Measurements from ENCODE around the gene CLEC12A. TPM values are rescaled to one million over a fixed set of nuclear protein-coding genes. Genes with fewer than 3 reads are reported as not detected.
"Not testable (repeated sequence)": the region's sequence is repeated elsewhere in the genome, so short reads cannot be mapped to it uniquely, and the experiment has no call there.

CLEC12A gene
- total and polyA plus RNA-seq, 4 donors, result 1.5 to 3.6 (median 3.0) TPM; not detected in 1

- ATAC-seq (ENCODE audit: low FRiP score) (no peak), DNase-seq (no peak)
- WGBS, 2 donors, result 0 to 1% methylated on average over 1 of the region's 1 CpG
- Histone ChIP-seq H3K4me1 (ENCODE audit: control insufficient read depth in 1 of 2, insufficient read depth in 2 of 2, low read length in 2 of 2) (no peaks in the 10 kb centered on the region), H3K4me3 (ENCODE audit: low read length in 2 of 2) (no peak overlapping the region), H3K9me3 (ENCODE audit: control insufficient read depth, low read length) (no peaks in the 10 kb centered on the region), H3K27ac (ENCODE audit: low read depth in 1 of 2, low read length in 2 of 2) (no peak overlapping the region), H3K36me3 (ENCODE audit: control insufficient read depth in 1 of 2, insufficient read depth in 2 of 2, low read length in 1 of 2) (no peaks in the 10 kb centered on the region), H3K27me3 (ENCODE audit: control insufficient read depth in 1 of 2, insufficient read depth in 2 of 2, low read length in 1 of 2) (no peaks in the 10 kb centered on the region)
- intact Hi-C loops (cut with DNase I), result no loop called here
Observed at GRCh38 chr12:10016881-10017280, 45.7 kb downstream of the CLEC12A start.

DNA sequence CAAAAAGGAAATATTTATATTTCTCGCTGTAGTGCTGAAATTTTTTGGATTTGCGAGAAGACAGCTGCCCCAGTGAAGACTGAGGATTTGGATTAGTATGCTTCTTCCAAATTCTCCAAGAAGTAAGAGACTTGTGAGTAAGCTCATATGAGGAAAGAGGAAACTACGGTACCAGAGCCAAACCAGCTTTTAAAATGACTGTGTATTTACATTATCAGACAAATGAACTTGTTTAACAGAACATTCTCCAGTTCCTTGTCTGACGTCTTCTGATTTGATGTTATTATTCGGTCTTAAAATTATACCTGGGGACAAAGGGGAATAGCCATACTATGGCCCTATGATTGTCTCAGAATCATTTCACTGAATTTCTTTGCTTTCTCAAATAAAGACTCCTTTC lies 47.2 kb downstream of the CLEC12A start:
- H3K9me3 ChIP-seq (ENCODE audit: control insufficient read depth, low read length), result no peaks in the 10 kb centered on the region
- 60 to 67% methylated on average over 5 of the region's 5 CpGs for WGBS, 2 donors
- no peaks in the 10 kb centered on the region for H3K27me3 ChIP-seq (ENCODE audit: control insufficient read depth in 1 of 2, insufficient read depth in 2 of 2, low read length in 1 of 2)
- DNase-seq, result no peak
- H3K27ac ChIP-seq (ENCODE audit: low read depth in 1 of 2, low read length in 2 of 2), result no peak overlapping the region
- no peaks in the 10 kb centered on the region for H3K4me1 ChIP-seq (ENCODE audit: control insufficient read depth in 1 of 2, insufficient read depth in 2 of 2, low read length in 2 of 2)
- intact Hi-C loops (cut with DNase I), result no loop called here
- no peak overlapping the region for H3K4me3 ChIP-seq (ENCODE audit: low read length in 2 of 2)
- no peak for ATAC-seq (ENCODE audit: low FRiP score)
- H3K36me3 ChIP-seq (ENCODE audit: control insufficient read depth in 1 of 2, insufficient read depth in 2 of 2, low read length in 1 of 2), result no peaks in the 10 kb centered on the region

DNA sequence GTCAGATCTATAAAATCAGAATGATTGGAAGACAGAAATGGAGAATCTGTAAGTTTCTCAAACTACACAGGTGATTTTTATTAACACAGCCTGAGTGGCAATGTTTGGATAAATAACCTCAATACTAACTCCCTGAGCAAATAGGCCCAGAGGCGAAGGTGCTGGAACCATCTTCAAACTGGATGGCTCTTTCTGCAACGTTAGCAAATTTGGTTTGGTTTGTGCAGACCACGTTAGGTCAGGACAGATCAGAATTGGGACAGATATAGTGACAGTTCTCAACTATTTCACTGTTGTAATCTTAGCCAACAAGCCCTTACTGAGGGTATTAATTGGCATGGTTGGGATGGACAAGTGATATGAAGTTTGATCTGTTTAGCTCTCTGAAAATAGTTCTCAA lies 50.1 kb downstream of the CLEC12A start:
- H3K4me1 ChIP-seq (ENCODE audit: control insufficient read depth in 1 of 2, insufficient read depth in 2 of 2, low read length in 2 of 2), result no peaks in the 10 kb centered on the region

GRCh38 chr12:10025236-10025635 lies 54.0 kb downstream of the CLEC12A start:
- Histone ChIP-seq H3K4me3 (ENCODE audit: low read length in 2 of 2) (no peak overlapping the region), H3K36me3 (ENCODE audit: control insufficient read depth in 1 of 2, insufficient read depth in 2 of 2, low read length in 1 of 2) (no peaks in the 10 kb centered on the region), H3K27ac (ENCODE audit: low read depth in 1 of 2, low read length in 2 of 2) (no peak overlapping the region), H3K9me3 (ENCODE audit: control insufficient read depth, low read length) (no peaks in the 10 kb centered on the region), H3K4me1 (ENCODE audit: control insufficient read depth in 1 of 2, insufficient read depth in 2 of 2, low read length in 2 of 2) (no peaks in the 10 kb centered on the region), H3K27me3 (ENCODE audit: control insufficient read depth in 1 of 2, insufficient read depth in 2 of 2, low read length in 1 of 2) (no peaks in the 10 kb centered on the region)
- intact Hi-C loops (cut with DNase I), result no loop called here
- ATAC-seq (ENCODE audit: low FRiP score) (no peak), DNase-seq (no peak)
- whole genome bisulfite sequencing, 2 donors, result 90 to 94% methylated on average over 3 of the region's 3 CpGs

More for the DNA sequence above, 50.1 kb downstream of the CLEC12A start:
- intact Hi-C loops (cut with DNase I), result no loop called here
- no peak overlapping the region for H3K27ac ChIP-seq (ENCODE audit: low read depth in 1 of 2, low read length in 2 of 2)
- no peak for DNase-seq
- H3K9me3 ChIP-seq (ENCODE audit: control insufficient read depth, low read length), result no peaks in the 10 kb centered on the region
- H3K27me3 ChIP-seq (ENCODE audit: control insufficient read depth in 1 of 2, insufficient read depth in 2 of 2, low read length in 1 of 2), result no peaks in the 10 kb centered on the region
- no peaks in the 10 kb centered on the region for H3K36me3 ChIP-seq (ENCODE audit: control insufficient read depth in 1 of 2, insufficient read depth in 2 of 2, low read length in 1 of 2)
- ATAC-seq (ENCODE audit: low FRiP score), result no peak
- WGBS, 2 donors, result 57 to 81% methylated on average over 3 of the region's 3 CpGs
- no peak overlapping the region for H3K4me3 ChIP-seq (ENCODE audit: low read length in 2 of 2)

DNA sequence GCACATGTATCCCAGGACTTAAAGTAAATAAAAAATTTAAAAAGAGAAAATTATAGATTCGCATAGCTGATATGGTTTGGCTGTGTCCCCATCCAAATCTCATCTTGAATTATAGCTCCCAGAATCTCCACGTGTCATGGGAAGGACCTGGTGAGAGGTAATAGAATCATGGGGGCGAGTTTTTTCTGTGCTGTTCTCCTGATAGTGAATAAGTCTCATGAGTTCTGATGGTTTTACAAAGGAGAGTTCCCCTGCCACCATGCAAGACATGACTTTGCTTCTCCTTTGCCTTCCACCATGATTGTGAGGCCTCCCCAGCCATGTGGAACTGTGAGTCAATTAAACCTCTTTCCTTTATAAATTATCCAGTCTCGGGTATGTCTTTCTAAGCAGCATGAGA lies 55.5 kb downstream of the CLEC12A start:
- DNase-seq; H3K4me1 ChIP-seq (ENCODE audit: control insufficient read depth in 1 of 2, insufficient read depth in 2 of 2, low read length in 2 of 2); H3K9me3 ChIP-seq (ENCODE audit: control insufficient read depth, low read length); ATAC-seq (ENCODE audit: low FRiP score); H3K4me3 ChIP-seq (ENCODE audit: low read length in 2 of 2); H3K27me3 ChIP-seq (ENCODE audit: control insufficient read depth in 1 of 2, insufficient read depth in 2 of 2, low read length in 1 of 2); H3K27ac ChIP-seq (ENCODE audit: low read depth in 1 of 2, low read length in 2 of 2); intact Hi-C loops (cut with DNase I); H3K36me3 ChIP-seq (ENCODE audit: control insufficient read depth in 1 of 2, insufficient read depth in 2 of 2, low read length in 1 of 2): not testable (repeated sequence)
- WGBS, 2 donors, result 78 to 90% methylated on average over 4 of the region's 4 CpGs

- H3K36me3 ChIP-seq (ENCODE audit: control insufficient read depth in 1 of 2, insufficient read depth in 2 of 2, low read length in 1 of 2), result no peaks in the 10 kb centered on the region
- no peak for ATAC-seq (ENCODE audit: low FRiP score)
- no peaks in the 10 kb centered on the region for H3K27me3 ChIP-seq (ENCODE audit: control insufficient read depth in 1 of 2, insufficient read depth in 2 of 2, low read length in 1 of 2)
- H3K4me3 ChIP-seq (ENCODE audit: low read length in 2 of 2), result no peak overlapping the region
- H3K9me3 ChIP-seq (ENCODE audit: control insufficient read depth, low read length), result no peaks in the 10 kb centered on the region
- no peak overlapping the region for H3K27ac ChIP-seq (ENCODE audit: low read depth in 1 of 2, low read length in 2 of 2)
- H3K4me1 ChIP-seq (ENCODE audit: control insufficient read depth in 1 of 2, insufficient read depth in 2 of 2, low read length in 2 of 2), result no peaks in the 10 kb centered on the region
- DNase-seq, result no peak
- 67 to 69% methylated on average over 3 of the region's 3 CpGs for WGBS, 2 donors
- intact Hi-C loops (cut with DNase I), result no loop called here
Observed at GRCh38 chr12:10027311-10027710, 56.1 kb downstream of the CLEC12A start.

GRCh38 chr12:10027721-10028120 lies 56.5 kb downstream of the CLEC12A start:
- intact Hi-C loops (cut with DNase I), result no loop called here
- WGBS, 2 donors, result 55 to 59% methylated on average over 4 of the region's 4 CpGs
- no peak for DNase-seq

DNA sequence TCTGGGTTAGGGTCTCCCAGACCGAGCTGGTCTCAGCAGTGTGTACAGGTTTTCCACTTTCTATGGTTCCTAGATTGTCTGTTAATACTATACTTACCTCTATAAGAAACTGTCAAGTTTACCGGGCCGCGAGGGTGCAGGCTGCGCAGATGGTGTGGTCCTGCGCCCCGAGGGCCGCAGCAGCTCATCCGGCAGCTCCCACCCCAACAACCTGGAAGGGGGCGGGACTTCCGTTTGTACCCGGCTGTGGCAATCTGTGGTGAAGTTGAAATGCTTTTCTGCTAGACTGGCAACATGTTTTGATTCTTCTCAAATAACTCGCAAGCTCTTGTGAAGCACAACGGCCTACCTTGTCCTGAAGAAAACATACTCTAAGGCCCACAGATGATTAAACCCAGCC lies 59.2 kb downstream of the CLEC12A start, which contains the start of gene CLEC9A:
Gene CLEC9A, plus strand, starts transcription at position 237 of the 400 bp plus-strand sequence. CDS start 22,006 bp downstream, outside the sequence.
- intact Hi-C loops (cut with DNase I), result no loop called here
- 95% methylated on average over 14 of the region's 14 CpGs for WGBS, 2 donors
- Histone ChIP-seq H3K36me3 (ENCODE audit: control insufficient read depth in 1 of 2, insufficient read depth in 2 of 2, low read length in 1 of 2) (no peaks in the 10 kb centered on the region), H3K9me3 (ENCODE audit: control insufficient read depth, low read length) (no peaks in the 10 kb centered on the region), H3K27me3 (ENCODE audit: control insufficient read depth in 1 of 2, insufficient read depth in 2 of 2, low read length in 1 of 2) (no peaks in the 10 kb centered on the region), H3K4me3 (ENCODE audit: low read length in 2 of 2) (no peak within 1 kb of the TSS), H3K4me1 (ENCODE audit: control insufficient read depth in 1 of 2, insufficient read depth in 2 of 2, low read length in 2 of 2) (no peaks in the 10 kb centered on the region), H3K27ac (ENCODE audit: low read depth in 1 of 2, low read length in 2 of 2) (no peak within 1 kb of the TSS)
- ATAC-seq (ENCODE audit: low FRiP score) (no peak), DNase-seq (no peak)

More at GRCh38 chr12:10027721-10028120, 56.5 kb downstream of the CLEC12A start:
- Histone ChIP-seq H3K4me1 (ENCODE audit: control insufficient read depth in 1 of 2, insufficient read depth in 2 of 2, low read length in 2 of 2) (no peaks in the 10 kb centered on the region), H3K9me3 (ENCODE audit: control insufficient read depth, low read length) (no peaks in the 10 kb centered on the region), H3K36me3 (ENCODE audit: control insufficient read depth in 1 of 2, insufficient read depth in 2 of 2, low read length in 1 of 2) (no peaks in the 10 kb centered on the region), H3K4me3 (ENCODE audit: low read length in 2 of 2) (no peak overlapping the region), H3K27ac (ENCODE audit: low read depth in 1 of 2, low read length in 2 of 2) (no peak overlapping the region), H3K27me3 (ENCODE audit: control insufficient read depth in 1 of 2, insufficient read depth in 2 of 2, low read length in 1 of 2) (no peaks in the 10 kb centered on the region)
- ATAC-seq (ENCODE audit: low FRiP score), result no peak

GRCh38 chr12:10031321-10031720 lies 60.1 kb downstream of the CLEC12A start:
- ATAC-seq (ENCODE audit: low FRiP score) (no peak), DNase-seq (no peak)
- H3K4me3 ChIP-seq (ENCODE audit: low read length in 2 of 2), result no peak overlapping the region
- H3K27ac ChIP-seq (ENCODE audit: low read depth in 1 of 2, low read length in 2 of 2), result no peak overlapping the region
- intact Hi-C loops (cut with DNase I), result no loop called here
- no peaks in the 10 kb centered on the region for H3K36me3 ChIP-seq (ENCODE audit: control insufficient read depth in 1 of 2, insufficient read depth in 2 of 2, low read length in 1 of 2)
- H3K27me3 ChIP-seq (ENCODE audit: control insufficient read depth in 1 of 2, insufficient read depth in 2 of 2, low read length in 1 of 2), result no peaks in the 10 kb centered on the region
- H3K4me1 ChIP-seq (ENCODE audit: control insufficient read depth in 1 of 2, insufficient read depth in 2 of 2, low read length in 2 of 2), result no peaks in the 10 kb centered on the region
- WGBS, 2 donors, result 72 to 74% methylated on average over 4 of the region's 4 CpGs
- no peaks in the 10 kb centered on the region for H3K9me3 ChIP-seq (ENCODE audit: control insufficient read depth, low read length)

Data from aorta (tissue), 5 donors.